NCI-H1092 (cell line): ENCODE data around the gene PRRX1.

ENCODE experiments used
- DNase-seq: peaks from one replicate; lab custom pipeline; 2025; lab: John Stamatoyannopoulos, UW

The PRRX1 gene

GRCh38 chr1:170769691-170770090 lies 105.8 kb downstream of the PRRX1 start:
- DNase-seq = no peak

DNA sequence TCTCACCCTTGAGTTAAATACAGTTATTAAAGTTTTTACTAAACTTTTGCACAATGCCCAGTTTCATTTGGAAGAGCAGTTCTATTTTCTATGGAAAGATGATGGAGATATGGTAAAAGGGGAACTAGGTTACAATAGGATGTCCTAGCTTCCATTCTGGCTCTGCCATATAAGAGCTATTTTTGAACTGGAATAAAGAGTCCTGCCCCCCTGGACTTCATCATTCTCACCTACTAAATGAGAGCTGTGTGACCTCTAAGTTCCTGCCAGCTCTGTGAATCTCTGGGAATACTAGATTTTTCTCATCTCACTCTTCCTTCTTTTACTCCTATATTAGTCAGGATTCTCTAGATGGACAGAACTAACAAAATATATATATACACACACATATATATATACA lies 106.3 kb downstream of the PRRX1 start:
- no peak for DNase-seq

DNA sequence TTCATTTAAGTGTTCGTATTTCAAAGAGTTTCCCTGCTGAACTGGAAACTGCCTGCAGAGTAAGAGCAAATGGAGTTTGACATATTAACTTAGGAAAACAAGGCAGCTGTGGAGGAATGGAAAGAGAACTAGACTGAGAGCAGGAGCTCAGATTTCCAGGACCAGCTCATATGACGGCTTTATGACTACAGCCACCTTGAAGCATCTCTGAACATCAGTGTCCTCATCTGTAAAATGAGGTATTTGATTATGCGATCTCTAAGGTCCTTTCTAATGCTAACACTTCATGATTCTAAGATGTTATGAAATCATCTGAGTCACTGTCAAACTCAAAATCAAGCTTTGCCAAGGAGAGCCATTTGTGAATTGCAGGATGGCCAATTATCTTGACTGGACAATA lies 112.3 kb downstream of the PRRX1 start:
- no peak for DNase-seq

DNA sequence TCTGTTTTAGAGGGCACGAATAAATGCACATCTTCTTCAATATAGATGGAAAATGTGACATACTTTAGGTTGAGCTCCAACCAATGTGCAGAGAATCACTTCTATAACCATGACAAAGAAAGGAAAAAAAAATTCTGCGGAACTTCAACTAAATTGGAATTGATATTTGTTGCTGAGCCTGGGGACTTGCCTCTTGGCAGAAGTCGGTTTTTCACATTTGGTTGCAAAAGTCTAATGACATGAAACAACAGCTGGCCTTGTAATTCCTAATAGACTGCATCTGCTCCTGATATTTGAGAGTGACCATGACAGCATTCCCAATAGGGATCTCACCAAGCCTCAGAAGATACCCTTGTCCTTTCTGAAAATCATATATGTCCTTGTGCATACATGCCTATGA lies 112.8 kb downstream of the PRRX1 start:
- no peak for DNase-seq
